Body of pancreas (tissue), 4 donors: ENCODE results near the gene E2F3. TPM values are rescaled to one million over a fixed set of nuclear protein-coding genes. Genes with fewer than 3 reads are reported as not detected.
"Not testable (repeated sequence)": the region's sequence is repeated elsewhere in the genome, so short reads cannot be mapped to it uniquely, and the experiment has no call there.

Source experiments
- ATAC-seq: fragments of 150-250 bp; one replicate; pipeline ENCODE4 v1.9.1; 2016
- DNase-seq, 4 donors: peaks; one replicate each; pipeline ENCODE4 v3.0.0-alpha.2; 2019
- H3K27ac ChIP-seq, 4 donors: fragments of 200-600 bp; sonication (generic); 1 replicate in 3 of 4; 2 replicates in 1 of 4; pipeline versions ENCODE4 v1.5.1 to v1.6.1; 2016 to 2019; ENCODE audit warnings: mild to moderate bottlenecking in 1 of 4, mixed read lengths in 1 of 4, moderate library complexity in 1 of 4
- H3K27me3 ChIP-seq, 2 donors: fragments of 200-600 bp; sonication (generic); one replicate each; pipeline ENCODE4 v1.6.0; 2016; ENCODE audit warnings: mild to moderate bottlenecking in 1 of 2
- H3K36me3 ChIP-seq, 2 donors: fragments of 200-600 bp; sonication (generic); replicated peaks in 1 of 2; 2 replicates each; pipeline ENCODE4 v1.5.1; 2016; ENCODE audit warnings: low read depth in 2 of 2; ENCODE audit not compliant: insufficient read depth in 1 of 2
- H3K4me1 ChIP-seq: fragments of 200-600 bp; sonication (generic); one replicate; pipeline ENCODE4 v1.6.0; 2016
- H3K4me3 ChIP-seq, 2 donors: fragments of 200-600 bp; sonication (generic); 1 replicate in 1 of 2; 2 replicates in 1 of 2; pipeline ENCODE4 v1.5.1; 2016 to 2019
- H3K9me3 ChIP-seq, 3 donors: fragments of 200-600 bp; sonication (generic); 1 replicate in 2 of 3; 2 replicates in 1 of 3; pipeline ENCODE4 v1.5.1; 2016
- POLR2A ChIP-seq, 3 donors: fragments of 450-650 bp; IDR thresholded peaks; one replicate each; pipeline ENCODE4 v1.6.1; 2016; ENCODE audit warnings: antibody characterized with exemption in 3 of 3, mild to moderate bottlenecking in 2 of 3
- WGBS, 2 donors: methylation state at CpG; one replicate each; pipeline ENCODE4 v1.1.5; 2017; 5-methylcytosine and 5-hydroxymethylcytosine counted together
- intact Hi-C: fragments of 100-400 bp; cut with DNase I; formaldehyde crosslinking; loops from one replicate; pipeline ENCODE4 v1.15.1; 2023
- total RNA-seq, 2 donors: library from RNA; depleted of rRNA; stranded (reverse); fragments of >200 nt; gene quantifications; one replicate each; pipeline ENCODE4 v1.1.0, GENCODE V29; 2016
- TF ChIP-seq, protein P1 (sequence below), 7 experiments: fragments of 450-650 bp in 4 of 7; fragments of 200-600 bp in 3 of 7; sonication (generic) in 3 of 7; IDR thresholded peaks; one replicate each; pipeline ENCODE4 v1.5.1; 2016 to 2019; ENCODE audit warnings: antibody characterized with exemption in 7 of 7

Gene E2F3
- total RNA-seq, 2 donors from 2014 or later = 2.0 to 2.3 TPM

DNA sequence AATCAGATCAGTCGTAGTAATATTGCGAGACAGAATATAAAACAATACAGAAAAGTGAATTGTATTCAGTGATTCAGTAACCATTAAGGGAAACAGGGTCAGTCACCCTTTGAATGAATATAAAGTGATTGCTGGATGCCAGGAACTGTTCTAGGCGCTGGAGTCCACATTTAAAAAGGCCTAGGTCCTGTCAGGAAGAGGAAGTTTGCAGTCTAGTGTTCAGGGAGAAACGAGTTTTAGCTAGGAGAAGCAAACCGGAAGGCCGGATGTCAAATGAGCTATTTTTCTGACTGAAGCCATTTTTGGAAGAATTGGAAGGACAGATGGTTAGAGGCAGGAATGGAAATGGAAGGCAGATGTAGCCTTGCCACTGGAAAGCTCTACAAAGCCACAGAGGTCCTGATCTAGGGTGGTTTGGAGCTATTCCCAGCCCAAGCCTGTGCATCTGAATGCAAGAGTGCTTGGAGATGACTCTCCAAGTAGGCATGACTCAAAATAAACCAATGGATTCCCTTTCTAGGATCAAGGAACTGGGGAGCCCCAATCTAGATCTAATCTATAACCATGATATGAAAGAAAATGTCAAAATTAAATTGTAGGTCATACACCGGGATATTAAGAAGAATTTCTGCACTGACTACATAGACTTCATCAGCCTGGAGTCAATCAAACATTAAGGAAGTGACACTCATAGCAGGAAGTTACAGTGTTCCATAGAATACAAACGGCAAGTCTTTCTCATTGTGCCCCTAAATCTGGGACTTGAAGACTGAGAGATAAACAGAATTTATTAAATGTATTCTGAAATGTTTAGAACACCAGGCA is 95.7 kb downstream of the E2F3 start:
- no peaks in the 10 kb centered on the region for H3K4me1 ChIP-seq
- H3K27ac ChIP-seq = no peak overlapping the region
- TF ChIP-seq POLR2A (IDR thresholded peaks at IDR 0.05) = no peak
- TF ChIP-seq, protein P1, sequence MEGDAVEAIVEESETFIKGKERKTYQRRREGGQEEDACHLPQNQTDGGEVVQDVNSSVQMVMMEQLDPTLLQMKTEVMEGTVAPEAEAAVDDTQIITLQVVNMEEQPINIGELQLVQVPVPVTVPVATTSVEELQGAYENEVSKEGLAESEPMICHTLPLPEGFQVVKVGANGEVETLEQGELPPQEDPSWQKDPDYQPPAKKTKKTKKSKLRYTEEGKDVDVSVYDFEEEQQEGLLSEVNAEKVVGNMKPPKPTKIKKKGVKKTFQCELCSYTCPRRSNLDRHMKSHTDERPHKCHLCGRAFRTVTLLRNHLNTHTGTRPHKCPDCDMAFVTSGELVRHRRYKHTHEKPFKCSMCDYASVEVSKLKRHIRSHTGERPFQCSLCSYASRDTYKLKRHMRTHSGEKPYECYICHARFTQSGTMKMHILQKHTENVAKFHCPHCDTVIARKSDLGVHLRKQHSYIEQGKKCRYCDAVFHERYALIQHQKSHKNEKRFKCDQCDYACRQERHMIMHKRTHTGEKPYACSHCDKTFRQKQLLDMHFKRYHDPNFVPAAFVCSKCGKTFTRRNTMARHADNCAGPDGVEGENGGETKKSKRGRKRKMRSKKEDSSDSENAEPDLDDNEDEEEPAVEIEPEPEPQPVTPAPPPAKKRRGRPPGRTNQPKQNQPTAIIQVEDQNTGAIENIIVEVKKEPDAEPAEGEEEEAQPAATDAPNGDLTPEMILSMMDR (IDR thresholded peaks at IDR 0.05) = no peak
- no peaks in the 10 kb centered on the region for H3K36me3 ChIP-seq
- H3K27me3 ChIP-seq = no peaks in the 10 kb centered on the region
- ATAC-seq (no peak), DNase-seq (no peak)
- no peak overlapping the region for H3K4me3 ChIP-seq
- intact Hi-C loops = no loop called here
- H3K9me3 ChIP-seq = no peaks in the 10 kb centered on the region
- 70 to 80% methylated on average over 8 of the region's 8 CpGs for WGBS, 2 donors

DNA sequence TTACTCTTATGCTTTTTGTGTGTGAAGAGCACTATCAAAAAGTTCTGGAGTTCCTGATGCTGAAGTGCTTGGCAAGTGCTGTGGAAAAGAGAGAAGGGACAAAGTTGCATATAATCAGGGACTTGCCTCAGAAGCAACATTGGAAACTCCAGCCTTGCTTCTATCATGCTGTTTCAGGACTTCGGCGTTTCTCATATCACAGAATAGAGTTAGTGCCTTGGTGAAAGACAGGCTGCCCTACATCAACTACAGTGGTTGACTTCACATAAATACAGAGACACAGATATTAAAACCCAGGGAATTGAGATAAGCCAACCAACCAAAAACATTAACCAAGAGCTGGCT is 96.3 kb downstream of the E2F3 start:
- TF ChIP-seq, protein P1 (IDR thresholded peaks at IDR 0.05) = no peak
- no peak for TF ChIP-seq POLR2A (IDR thresholded peaks at IDR 0.05)
- Histone ChIP-seq H3K27ac (no peak overlapping the region), H3K9me3 (no peaks in the 10 kb centered on the region), H3K4me3 (no peak overlapping the region), H3K27me3 (no peaks in the 10 kb centered on the region), H3K36me3 (no peaks in the 10 kb centered on the region), H3K4me1 (no peaks in the 10 kb centered on the region)
- intact Hi-C loops = no loop called here
- ATAC-seq (no peak), DNase-seq (no peak)
- WGBS, 2 donors = 88 to 93% methylated on average over 2 of the region's 2 CpGs

DNA sequence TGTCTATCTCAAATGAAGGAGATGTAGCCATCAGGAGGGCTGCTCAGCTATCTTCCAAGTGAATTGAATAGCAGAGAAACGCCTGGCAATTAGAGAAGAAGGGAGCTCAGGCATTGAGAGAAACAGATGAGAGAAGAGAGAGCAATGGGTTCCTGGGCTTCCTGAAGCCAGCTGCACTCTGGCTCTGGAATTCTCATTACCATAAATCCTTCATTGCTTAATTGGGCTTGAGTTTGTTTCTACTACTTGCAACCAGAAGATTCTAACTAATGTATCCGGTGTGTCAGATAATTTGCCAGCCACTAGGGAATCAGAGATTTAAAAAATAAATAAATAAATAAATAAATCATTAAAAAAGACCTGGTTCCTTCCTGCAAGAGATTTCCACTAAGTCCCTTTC is 107.5 kb downstream of the E2F3 start:
- intact Hi-C loops = no loop called here
- Histone ChIP-seq H3K9me3 (no peaks in the 10 kb centered on the region), H3K4me3 (no peak overlapping the region), H3K27me3 (no peaks in the 10 kb centered on the region), H3K27ac (no peak overlapping the region), H3K4me1 (no peaks in the 10 kb centered on the region), H3K36me3 (no peaks in the 10 kb centered on the region)
- no peak for ATAC-seq
- TF ChIP-seq, protein P1 (IDR thresholded peaks at IDR 0.05) = no peak
- no peak for TF ChIP-seq POLR2A (IDR thresholded peaks at IDR 0.05)
- no peak for DNase-seq
- WGBS, 2 donors = 60 to 62% methylated on average over 2 of the region's 2 CpGs

DNA sequence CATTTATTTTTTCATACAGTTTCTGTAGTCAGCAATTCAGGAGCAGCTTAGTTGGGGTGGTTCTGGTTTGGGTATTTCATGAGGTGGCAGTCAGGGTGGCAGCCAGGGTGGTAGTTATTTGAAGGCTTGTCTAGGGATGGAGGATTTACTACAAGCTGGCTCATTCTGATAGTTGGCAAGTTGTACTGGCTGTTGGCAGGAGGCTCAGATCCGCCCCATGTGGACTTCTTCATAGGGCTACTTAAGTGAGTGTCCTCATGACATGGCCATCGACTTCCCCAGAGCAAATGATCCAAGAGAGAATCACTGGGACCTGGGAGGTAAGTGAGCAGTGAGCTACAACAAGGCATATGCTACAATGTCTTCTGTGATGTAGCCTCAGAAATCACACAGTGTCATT is 110.2 kb downstream of the E2F3 start:
- Histone ChIP-seq H3K4me1 (no peaks in the 10 kb centered on the region), H3K4me3 (no peak overlapping the region), H3K36me3 (no peaks in the 10 kb centered on the region), H3K27me3 (no peaks in the 10 kb centered on the region), H3K9me3 (no peaks in the 10 kb centered on the region), H3K27ac (no peak overlapping the region)
- no peak for DNase-seq
- WGBS, 2 donors = 53 to 84% methylated on average over 2 of the region's 2 CpGs
- no peak for TF ChIP-seq POLR2A (IDR thresholded peaks at IDR 0.05)
- TF ChIP-seq, protein P1 (IDR thresholded peaks at IDR 0.05) = no peak
- ATAC-seq = no peak
- intact Hi-C loops = loop anchor here (10.0 kb wide), 1 partner anchor 207 kb away; no protein-coding TSS in a partner anchor

DNA sequence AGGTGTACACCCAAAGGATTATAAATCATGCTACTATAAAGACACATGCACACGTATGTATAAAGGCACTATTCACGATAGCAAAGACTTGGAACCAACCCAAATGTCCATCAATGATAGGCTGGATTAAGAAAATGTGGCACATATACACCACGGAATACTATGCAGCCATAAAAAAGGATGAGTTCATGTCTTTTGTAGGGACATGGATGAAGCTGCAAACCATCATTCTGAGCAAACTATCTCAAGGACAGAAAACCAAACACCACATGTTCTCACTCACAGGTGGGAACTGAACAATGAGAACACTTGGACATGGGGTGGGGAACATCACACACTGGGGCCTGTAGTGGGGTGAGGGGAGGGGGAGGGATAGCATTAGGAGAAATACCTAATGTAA is 123.5 kb downstream of the E2F3 start:
- WGBS, 2 donors = 55 to 70% methylated on average over 3 of the region's 3 CpGs
- DNase-seq, H3K27me3 ChIP-seq, H3K9me3 ChIP-seq, ATAC-seq, H3K4me1 ChIP-seq, H3K36me3 ChIP-seq, H3K4me3 ChIP-seq, H3K27ac ChIP-seq: not testable (repeated sequence)
- intact Hi-C loops = loop anchor here (10.0 kb wide), 1 partner anchor 430 kb away; no protein-coding TSS in a partner anchor
